Stimulated activated CD4-positive, alpha-beta T cell treated with anti-CD3 and anti-CD28 coated beads, Interleukin-4, amount 100 ng/mL, for 48 hours (primary cell): ENCODE results near the gene C20orf96.
A peak's percentile ranks its signal among the peaks of the same experiment; 100 is the strongest.

Experiments
- DNase-seq, 2 donors: peaks; one replicate each; pipeline ENCODE4 v3.0.0-alpha.2; 2020; ENCODE audit warnings: low read depth in 2 of 2

Gene C20orf96

DNA sequence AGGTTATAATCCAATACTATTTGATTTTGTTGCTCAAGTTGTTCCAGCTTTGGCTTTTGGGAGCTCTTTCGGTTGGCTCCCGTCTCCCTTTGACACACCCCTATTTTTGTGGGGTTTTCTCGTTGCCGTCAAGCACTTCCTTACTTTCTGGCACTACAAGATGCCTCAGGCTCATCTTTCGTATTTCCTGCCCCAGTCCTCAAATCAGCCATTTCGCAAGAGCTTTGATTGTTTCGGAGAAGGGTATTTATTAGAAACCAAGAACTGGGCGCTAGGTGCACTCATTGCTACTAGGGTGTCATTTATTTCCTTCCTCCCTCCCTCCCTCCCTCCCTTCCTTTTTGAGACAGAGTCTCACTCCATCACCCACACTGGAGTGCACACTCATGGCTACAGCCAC is 21.5 kb upstream of the C20orf96 start:
- no peak for DNase-seq

DNA sequence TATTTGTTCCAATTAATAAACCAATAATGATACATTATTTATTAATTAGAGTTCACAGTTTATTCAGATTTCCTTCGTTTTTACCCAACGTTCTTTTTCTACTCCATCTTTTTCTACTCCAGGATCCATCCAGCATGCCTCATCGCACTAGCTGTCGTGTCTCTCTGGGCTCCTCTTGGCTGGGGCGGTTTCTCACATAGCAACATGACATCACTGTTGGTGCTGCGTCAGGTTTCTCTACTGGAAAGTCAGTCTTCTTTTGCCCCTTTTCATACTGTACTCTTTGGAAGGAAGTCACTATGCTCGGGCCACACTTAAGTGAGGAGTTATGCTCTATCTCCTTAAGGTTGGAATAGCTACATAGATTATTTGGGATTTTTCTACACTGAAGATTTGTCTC is 21.1 kb upstream of the C20orf96 start:
- DNase-seq: no peak

DNA sequence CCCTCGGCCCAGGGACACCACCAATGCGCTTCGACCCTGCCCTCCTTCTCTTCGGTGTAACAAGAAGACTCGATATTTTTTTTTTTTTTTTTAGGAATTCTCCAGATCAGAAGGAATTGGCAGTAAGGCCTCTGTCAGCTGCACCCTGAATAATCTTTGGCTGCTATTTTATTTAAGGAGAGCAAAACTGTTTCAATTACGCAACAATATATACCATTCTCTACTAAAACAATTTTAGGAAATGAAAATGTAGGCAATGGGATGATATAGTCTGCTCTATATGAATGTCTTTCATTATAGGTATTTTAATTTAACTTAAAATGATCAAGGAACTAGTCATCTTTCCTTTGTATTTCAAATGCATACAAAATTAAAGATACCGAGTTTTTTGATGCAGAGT is 20.1 kb upstream of the C20orf96 start:
- no peak for DNase-seq

DNA sequence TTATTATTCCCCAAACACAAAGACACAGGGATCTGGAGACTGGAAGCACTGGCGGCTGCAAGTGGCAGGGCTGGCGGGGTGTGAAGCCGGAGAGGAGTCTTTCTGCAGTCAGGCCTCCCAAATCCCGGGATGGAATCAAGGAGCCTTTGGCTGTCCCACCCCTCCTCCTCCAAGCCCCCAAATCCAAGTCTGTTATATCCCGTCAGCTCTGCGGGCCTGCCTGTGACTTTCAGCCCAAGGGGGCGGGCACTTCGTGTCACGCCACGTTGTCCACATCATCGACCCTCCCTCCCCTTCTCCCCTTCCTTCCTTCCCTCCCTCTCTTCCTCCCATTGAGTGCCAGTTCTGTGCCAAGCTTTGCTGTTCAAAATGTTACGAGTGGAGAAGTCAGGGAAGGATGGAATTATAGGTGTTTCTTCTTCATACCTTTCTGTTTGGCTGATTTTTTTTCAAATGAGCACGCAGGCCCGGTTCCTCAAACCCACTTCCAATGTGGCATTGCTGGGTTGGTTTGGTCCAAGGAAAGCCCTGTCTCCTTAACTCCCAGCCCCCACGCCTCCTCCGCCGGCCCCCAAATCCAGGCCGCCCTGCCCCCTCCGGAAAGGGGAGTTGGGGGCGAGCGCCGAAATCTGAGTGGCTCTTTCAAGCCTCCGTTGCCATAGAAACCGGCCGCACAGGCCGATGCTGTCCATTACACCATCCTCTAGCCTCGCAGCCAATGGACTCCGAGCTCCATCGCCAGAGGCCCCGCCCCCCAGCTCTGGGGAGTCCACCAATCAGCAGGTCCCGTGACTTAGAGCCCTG is 19.5 kb upstream of the C20orf96 start:
- peak; percentile 79 to 87 for DNase-seq

DNA sequence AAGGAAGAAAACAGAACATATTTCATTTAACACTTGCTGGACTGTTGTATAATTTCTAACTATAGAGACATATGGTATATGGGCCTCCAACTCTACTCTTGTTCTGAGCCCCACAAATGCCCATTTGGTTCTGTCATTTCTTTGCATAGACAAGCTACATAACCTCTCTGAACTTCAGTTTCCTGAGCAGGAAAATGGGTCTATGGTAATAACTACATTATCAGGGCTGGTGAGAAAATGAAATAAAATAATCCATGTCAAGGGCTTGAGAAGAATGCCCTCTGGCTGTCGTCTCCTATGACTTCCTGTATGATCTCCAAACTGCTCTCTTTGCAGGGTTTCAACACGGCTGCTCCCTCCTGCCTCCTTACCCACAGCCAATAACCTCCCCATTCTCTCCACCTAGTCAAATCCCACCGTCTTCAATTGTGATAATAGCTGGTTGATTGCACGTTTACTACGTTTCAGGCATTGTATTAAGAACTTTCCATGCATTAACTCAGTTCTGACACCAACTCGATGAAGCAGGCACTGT is 18.8 kb upstream of the C20orf96 start:
- DNase-seq: no peak

DNA sequence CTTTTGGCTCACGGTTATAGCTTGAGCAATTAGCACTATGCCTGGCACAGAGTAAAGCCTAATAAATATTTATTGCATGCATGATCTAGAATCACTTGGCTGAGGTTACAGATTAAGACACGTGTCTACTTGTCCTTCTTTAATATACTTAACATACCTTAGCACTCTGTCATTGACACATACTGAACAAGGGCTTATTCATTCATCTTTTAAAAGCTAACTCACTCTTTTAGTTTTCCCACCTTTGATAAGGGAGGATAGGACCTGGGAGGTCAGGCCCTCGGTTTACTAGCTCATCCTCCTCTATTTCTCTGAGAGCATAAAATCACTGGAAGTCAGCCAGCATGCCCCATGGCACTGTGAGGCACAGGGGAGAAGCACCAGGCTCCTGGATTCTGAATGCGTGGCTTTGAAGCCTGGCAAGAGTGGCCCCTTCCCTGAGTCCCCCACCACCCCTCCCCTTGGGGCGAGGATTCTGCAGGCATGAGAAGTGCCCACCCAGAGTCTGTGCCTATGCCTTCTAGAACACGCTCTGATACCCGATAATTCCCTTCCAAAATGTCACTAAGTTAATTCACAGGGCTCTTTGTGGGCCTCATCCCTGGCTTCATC is 18.0 kb upstream of the C20orf96 start:
- no peak for DNase-seq

DNA sequence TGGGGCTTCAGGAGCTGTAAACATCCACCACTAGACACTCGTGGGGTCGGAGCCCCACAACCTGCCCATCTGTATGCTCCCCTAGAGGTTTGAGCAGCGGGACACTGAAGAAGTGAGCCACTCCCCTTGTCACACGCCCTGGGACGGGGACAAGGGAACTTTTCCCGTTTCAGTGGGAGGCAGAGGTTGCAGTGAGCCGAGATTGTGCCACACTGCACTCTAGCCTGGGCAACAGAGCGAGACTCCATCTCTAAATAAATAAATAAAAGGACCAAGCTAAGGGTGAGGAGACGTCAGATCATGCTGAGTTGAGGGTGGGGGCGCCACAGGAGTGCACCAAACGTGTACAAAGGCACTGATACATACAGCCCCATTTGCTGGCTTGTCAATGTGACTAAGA is 15.2 kb upstream of the C20orf96 start:
- no peak for DNase-seq

DNA sequence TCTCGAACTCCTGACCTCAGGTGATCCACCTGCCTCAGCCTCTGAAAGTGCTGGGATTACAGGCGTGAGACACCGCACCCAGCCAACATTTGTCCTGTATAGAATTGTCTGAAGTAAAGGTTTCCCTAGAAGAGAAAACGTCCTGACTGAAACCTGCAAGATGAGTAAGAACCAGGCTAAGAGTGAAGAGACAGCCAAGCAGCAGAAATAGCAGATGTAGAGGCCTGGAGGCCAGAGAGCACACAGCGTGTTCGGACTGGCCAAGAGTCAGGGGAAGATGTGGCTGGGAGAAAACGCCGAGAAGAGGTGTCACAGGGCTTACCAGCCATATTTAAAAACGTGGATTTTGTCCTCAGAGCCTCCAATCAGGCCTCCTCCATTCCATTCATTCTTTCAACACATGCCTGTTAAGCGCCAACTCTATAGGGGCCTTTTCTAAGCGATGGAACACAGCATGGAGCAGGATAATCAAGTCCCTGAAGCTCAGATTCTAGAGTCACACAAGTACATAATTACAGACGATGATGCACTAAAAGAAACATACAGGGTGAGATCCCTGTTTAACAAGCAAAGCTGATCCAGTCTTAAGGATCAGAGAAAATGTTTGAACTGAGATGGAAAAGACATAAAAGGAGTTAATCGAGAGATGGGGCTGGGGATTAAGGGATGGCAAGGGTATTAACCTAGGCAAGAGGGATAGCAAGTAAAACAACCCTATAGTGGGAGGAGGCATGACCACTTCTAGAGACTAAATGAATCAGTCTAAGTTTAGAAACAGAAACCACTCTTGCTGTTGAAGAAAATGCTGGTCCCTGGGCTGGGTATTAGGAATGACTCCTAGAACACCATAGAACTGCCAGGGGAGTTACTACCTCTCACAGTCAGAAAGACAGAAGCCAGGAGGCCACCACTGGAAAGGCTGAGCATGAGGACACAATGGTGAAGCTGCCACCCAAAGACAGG is 11.6 kb upstream of the C20orf96 start:
- DNase-seq: peak in 1 of 2 donors; percentile 11

DNA sequence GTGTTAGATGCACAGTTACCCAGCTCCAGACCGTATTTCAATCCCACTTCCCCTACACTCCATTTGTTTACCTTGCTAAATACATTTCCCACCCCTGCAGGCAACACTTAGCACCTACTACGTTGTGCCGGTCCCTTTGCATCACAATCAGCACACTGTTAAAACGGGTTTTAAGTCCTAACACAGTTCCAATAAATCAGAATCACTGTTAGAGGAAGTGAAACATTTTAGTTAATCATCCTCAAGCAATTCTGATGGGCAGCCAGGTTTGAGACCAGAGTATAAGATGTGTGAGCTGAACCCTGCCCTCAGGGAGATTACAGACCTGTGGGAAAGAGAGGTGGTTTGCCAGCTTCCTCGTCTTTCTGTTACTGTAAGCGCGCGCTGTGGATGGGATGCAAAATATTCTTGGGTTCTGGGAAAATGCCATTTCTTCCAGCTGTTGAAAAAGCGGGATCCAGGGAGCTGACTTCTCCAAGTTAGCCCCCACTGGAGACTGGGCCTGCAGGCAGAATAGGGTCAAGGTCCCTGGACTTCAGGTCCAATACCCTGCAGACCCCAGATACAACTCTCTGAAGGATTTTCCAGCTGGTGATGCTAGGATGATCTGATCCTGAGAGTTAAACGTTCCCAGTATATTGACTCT is 9.9 kb upstream of the C20orf96 start:
- no peak for DNase-seq

DNA sequence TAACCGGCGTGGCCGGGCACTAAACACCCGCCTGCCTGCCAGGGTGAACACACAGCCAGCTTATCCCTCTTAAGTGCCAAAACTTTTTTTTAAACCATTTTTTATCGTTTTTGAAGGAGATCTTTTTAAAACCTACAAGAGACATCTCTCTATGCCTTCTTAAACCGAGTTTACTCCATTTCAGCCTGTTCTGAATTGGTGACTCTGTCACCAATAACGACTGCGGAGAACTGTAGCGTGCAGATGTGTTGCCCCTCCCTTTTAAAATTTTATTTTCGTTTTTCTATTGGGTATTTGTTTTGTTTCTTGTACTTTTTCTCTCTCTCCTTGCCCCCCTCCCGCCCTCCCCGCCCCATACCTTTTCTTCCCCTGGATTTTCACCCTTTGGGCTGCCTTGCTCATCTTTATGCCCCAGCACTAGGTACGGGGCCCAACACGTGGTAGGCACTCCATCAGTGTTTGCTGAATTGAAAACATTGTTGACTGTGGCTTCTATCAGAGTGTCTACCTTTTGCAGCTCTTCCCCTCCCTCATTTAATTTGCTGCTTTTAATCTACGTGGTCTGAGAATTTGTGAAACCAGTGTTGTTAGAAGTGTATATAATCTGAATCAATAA is 8.3 kb upstream of the C20orf96 start:
- no peak for DNase-seq

DNA sequence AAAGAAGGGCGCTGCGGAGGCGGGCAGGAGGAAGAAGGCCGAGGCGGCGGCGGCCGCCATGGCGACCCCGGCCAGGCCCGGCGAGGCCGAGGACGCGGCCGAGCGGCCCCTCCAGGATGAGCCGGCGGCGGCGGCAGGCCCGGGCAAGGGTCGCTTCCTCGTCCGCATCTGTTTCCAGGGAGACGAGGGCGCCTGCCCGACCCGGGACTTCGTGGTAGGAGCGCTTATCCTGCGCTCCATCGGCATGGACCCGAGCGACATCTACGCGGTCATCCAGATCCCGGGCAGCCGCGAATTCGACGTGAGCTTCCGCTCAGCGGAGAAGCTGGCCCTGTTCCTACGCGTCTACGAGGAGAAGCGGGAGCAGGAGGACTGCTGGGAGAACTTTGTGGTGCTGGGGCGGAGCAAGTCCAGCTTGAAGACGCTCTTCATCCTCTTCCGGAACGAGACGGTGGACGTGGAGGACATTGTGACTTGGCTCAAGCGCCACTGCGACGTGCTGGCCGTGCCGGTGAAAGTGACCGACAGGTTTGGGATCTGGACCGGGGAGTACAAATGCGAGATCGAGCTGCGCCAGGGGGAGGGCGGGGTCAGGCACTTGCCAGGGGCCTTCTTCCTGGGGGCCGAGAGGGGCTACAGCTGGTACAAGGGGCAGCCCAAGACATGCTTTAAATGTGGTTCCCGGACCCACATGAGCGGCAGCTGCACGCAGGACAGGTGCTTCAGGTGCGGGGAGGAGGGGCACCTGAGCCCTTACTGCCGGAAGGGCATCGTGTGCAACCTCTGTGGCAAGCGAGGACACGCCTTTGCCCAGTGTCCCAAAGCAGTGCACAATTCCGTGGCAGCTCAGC is 7.6 kb upstream of the C20orf96 start:
- peak; percentile 28 to 33 for DNase-seq

DNA sequence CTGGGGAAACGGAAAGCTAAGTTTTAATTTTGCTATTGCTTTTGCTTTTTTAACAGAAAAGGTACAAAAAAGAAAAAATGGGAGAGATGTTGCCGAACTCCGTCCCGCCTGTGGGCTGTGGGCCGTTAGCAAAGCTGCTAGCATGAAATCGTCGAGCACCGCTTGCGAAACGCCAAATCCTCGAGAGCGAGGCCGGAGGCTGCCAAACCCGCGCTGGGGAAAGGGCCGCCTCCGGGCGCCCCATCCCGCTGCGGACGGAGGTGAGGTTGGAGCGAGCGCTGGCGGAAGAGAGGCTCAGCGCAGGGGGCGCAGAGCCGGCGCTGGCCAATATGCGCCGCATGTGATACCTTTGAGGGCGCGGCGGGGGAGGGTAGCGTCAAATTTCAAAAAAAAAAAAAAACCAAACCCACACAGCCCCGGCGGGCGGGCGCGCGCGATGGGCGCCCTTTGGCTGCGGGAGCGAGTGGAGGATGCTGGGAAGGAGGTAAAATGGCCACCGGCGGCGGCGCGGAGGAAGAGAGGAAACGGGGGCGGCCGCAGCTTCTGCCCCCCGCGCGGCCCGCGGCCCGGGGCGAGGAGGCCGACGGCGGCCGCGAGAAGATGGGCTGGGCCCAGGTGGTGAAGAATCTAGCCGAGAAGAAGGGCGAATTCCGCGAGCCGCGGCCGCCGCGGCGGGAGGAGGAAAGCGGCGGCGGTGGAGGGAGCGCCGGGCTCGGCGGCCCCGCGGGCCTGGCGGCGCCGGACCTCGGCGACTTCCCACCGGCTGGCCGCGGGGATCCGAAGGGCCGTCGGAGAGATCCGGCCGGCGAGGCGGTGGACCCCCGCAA is 6.8 kb upstream of the C20orf96 start, which contains the start of gene ZCCHC3:
TSS of gene ZCCHC3 (plus strand) at position 473 of the 827 bp plus-strand sequence. CDS start at position 490, 17 bp downstream.
- DNase-seq: peak; percentile 76 to 81

DNA sequence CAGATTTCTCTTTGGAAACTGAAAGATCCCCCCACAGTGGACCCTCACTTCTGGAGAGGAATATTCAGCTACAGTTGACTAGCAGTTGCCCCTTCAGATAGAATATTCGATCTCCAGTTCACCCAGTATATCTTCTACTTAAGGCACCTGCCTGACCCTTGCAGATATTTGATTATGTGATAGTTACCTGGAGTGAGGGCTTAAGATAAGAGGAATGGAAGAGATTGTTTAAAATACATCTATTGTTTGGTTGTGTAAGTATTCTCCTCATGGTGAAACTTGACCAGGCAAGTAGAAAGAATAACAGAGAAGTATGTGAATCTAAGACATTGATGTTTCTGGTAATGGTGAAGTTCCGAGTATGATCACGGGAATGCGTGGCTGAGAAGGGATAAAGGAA is 5.3 kb upstream of the C20orf96 start:
- no peak for DNase-seq

DNA sequence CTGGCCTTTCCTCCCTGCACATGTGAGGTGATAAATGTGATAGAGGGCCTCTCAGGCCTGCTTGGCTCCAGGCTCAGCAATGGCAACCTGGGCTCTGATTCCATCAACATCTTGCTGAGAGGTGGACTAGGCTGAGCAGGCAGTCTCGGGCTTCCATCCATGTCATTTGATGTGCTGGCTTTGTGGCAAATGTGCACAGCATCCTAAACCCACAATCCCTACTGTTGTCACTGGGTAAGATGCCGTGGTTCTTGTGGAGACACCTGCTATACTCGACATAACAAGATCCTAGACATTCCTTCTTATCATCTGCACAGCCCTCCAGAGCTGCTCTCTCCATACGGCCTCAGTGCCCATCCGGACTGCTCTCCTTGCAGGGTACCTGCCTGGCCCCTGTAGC is 4.1 kb upstream of the C20orf96 start:
- DNase-seq: no peak

DNA sequence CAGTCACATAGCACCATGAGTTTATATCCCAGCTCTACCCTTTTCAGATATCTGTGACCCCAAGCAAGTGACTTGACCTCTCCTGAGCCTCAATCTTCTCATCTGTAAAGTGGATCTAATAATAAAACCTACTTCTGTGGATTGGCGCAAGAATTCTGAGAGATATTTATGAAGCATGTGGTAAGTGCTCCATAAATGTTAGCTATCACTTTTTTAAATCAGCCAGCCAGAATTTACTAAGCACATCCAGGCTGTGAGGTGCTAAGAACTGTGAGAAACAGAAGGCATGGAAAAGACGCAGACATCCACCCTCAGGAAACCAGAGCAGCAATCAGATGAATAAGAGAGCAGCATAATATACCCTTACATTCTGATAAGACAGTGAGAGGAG is 862 bp downstream of the C20orf96 start:
- no peak for DNase-seq

DNA sequence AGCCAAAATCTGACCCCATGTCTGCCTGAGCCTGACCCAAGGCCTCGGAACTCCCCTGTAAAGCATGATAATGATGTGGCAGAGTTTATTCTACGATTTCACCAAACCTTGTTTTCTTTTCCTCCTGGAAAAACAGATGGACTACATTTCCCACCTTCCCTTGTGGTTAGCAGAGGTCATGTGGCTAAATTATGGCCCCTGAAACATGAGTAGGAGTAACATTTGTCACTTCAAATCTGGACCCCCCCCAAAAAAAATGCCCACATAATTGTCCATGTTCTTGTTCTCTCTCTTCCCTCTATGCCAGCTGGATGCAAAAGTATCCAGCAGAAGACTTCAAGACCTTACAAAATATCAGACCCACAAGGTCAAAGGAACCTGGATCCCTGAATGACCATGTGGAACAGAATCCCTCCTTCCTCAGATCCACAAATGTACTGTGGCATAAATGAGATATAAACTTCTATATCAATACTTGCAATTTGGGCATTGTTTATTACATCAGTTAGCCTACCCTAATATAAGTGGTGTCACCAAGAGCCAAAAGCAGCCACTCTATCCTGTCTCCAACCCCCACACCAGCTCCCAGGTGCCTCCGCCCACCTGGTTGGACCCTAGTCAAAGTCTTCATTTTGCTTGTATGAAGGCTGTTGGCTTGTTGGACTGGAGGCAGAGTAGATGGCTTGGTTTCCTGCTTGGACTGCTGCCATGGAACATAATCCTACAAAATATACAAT is 1.4 kb downstream of the C20orf96 start:
- no peak for DNase-seq

DNA sequence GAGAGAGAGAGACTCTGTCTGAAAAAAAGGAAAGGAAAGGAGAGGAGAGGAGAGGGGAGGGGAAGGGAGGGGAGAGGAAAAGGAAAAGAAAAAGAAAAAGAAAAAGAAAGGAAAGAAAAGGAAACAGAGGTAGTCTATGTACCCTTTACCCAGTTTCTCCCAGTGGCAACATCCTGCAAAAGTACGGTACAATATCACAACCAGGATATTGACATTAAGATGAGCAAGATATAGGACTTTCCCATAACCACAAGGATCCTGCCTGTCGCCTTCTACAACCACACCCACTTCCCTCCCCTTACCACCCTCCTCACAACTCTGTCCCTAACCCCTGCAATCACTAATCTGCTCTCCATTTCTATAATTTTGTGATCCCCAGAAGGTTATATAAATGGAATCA is 4.0 kb downstream of the C20orf96 start:
- DNase-seq: no peak

DNA sequence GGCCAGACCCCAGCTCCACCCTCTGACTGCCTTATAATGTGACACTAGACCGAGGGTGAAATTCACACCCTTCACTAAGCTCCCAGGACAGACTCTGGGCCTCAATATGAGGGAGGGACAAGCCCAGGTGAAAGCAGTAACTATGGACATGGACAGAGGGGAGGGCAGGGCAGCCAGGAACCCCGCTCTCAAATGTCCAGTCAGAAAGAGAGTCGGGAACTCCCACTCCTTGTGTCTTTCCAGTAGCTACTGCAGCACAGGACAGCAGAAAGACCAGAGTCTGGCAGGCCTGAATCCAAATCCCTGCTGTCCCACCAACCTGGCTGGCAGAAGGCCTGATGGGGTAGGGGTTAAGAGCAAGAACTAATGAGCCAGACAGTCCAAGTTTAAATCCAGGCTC is 6.4 kb downstream of the C20orf96 start:
- DNase-seq: no peak
